D721Med (cell line): ENCODE results near the gene SSMEM1.
A peak's percentile ranks its signal among the peaks of the same experiment; 100 is the strongest.
"Not testable (repeated sequence)": the region's sequence is repeated elsewhere in the genome, so short reads cannot be mapped to it uniquely, and the experiment has no call there.

ENCODE experiments used
- DNase-seq: peaks from one replicate; pipeline ENCODE4 v3.0.0; 2011; ENCODE audit warnings: low spot score; ENCODE audit not compliant: insufficient read length
- FAIRE-seq: peaks from 2 replicates; lab custom pipeline; 2011; peaks lifted over from hg19 to GRCh38; lab: Jason Lieb, UNC
- TF ChIP-seq, protein P1 (sequence below): IDR thresholded peaks from 2 replicates; pipeline ENCODE4 v1.5.1; 2012; ENCODE audit warnings: mild to moderate bottlenecking, control low read depth; ENCODE audit not compliant: insufficient read depth; ENCODE audit errors: missing control alignments

Gene SSMEM1

GRCh38 chr7:130232209-130232608 lies 24.5 kb downstream of the SSMEM1 start:
- TF ChIP-seq, protein P1, sequence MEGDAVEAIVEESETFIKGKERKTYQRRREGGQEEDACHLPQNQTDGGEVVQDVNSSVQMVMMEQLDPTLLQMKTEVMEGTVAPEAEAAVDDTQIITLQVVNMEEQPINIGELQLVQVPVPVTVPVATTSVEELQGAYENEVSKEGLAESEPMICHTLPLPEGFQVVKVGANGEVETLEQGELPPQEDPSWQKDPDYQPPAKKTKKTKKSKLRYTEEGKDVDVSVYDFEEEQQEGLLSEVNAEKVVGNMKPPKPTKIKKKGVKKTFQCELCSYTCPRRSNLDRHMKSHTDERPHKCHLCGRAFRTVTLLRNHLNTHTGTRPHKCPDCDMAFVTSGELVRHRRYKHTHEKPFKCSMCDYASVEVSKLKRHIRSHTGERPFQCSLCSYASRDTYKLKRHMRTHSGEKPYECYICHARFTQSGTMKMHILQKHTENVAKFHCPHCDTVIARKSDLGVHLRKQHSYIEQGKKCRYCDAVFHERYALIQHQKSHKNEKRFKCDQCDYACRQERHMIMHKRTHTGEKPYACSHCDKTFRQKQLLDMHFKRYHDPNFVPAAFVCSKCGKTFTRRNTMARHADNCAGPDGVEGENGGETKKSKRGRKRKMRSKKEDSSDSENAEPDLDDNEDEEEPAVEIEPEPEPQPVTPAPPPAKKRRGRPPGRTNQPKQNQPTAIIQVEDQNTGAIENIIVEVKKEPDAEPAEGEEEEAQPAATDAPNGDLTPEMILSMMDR = no peak
- FAIRE-seq (no peak), DNase-seq (no peak)

GRCh38 chr7:130234078-130234477 lies 26.4 kb downstream of the SSMEM1 start:
- DNase-seq (no peak), FAIRE-seq (no peak)
- TF ChIP-seq, protein P1 = no peak

DNA sequence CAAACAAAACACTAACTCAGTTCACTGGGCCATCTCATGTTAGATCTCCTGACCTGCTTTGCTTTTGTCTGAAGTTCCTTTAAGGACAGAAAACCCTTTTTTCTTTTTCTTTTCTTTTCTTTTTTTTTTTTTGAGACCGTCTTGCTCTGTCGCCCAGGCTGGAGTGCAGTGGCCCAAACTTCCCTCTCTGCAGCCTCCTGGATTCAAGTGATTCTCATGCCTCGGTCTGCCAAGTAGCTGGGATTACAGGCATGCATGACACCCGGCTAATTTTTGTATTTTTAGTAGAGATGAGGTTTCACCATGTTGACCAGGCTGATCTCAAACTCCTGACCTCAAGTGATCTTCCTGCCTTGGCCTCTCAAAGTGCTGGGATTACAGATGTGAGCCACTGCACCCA lies 28.7 kb downstream of the SSMEM1 start:
- DNase-seq, FAIRE-seq: not testable (repeated sequence)

DNA sequence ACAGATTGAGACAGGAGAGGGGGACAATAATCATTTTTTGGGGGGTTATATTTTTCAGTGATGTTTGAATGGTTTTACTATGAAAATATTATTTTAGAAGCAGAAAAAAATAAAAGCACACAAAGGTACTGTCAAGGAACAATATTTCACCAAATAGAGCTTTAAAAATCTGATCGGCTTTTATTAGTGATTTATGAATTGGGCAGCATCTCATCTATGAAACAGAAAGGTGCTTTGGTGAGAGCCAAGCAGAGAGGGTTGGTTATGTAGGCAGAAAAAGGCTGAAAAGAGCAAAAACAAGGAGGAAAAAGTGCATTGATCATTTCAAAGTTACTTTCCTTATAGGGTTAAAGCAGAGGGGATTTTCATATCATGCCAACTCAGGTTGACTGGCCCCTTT lies 32.6 kb downstream of the SSMEM1 start:
- TF ChIP-seq, protein P1 = no peak
- no peak for DNase-seq
- no peak for FAIRE-seq

DNA sequence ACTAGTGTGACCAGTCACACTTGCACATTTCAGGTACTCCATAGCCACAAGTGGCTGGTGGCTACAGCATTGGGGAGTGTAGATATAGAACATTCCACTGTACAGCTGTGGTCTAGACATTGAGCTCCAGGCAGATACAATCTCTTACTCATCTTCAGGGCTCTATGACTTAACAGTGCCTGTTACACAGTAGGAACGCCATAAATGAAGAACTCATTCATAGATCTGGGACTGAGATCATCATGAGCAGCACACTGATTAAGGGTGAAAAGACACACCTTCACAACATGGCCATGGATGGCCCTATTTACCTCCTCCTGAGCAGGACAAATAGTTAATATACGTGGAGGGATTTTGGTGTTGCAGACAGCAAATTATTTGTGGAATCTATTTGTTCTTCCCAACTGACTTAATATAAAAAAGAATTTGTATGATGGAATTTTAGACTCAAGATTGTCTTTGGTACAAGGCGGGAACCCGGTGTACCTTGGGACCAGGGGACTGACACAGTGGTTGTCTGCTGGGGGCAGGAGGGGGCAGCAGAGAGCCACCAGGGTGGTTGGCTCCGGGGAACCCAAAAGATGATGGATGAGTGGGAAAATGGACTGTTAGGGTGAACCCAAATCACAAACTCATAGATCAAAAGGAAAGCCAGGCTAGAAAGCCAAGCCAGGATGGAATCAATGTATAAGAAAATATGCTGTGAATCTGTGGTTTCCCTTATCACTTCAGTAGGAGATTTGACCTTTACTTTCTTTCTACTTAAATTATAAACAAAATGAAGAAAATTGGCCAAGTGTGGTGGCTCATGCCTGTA lies 34.7 kb downstream of the SSMEM1 start:
- FAIRE-seq (no peak), DNase-seq (no peak)
- TF ChIP-seq, protein P1 = peak; percentile 76

DNA sequence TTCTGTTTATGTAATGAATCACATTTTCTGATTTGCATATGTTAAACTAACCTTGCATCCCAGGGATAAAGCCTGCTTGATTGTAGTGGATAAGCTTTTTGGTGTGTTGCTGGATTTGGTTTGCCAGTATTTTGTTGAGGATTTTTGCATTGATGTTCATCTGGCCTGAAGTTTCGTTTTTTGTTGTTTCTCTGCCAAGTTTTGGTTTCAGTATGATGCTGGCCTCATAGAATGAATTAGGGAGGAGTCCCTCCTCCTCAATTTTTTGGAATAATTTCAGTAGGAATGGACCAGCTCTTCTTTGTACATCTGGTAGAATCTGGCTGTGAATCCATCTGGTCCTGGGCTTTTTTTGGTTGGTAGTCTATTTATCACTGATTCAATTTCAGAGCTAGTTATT lies 35.8 kb downstream of the SSMEM1 start:
- FAIRE-seq, DNase-seq: not testable (repeated sequence)

- not testable (repeated sequence) for FAIRE-seq, DNase-seq
These were observed 38.8 kb downstream of the SSMEM1 start for GRCh38 chr7:130246491-130246890.

- not testable (repeated sequence) for FAIRE-seq, DNase-seq
These were observed 41.2 kb downstream of the SSMEM1 start for GRCh38 chr7:130248842-130249241.

- not testable (repeated sequence) for DNase-seq, FAIRE-seq
These were observed 42.0 kb downstream of the SSMEM1 start for GRCh38 chr7:130249626-130250025.

GRCh38 chr7:130254555-130254954 lies 46.9 kb downstream of the SSMEM1 start:
- DNase-seq = no peak
- no peak for FAIRE-seq

More at GRCh38 chr7:130254555-130254954, 46.9 kb downstream of the SSMEM1 start:
- TF ChIP-seq, protein P1 = no peak
